ENCODE measurements around the gene TRIM33.

DNA sequence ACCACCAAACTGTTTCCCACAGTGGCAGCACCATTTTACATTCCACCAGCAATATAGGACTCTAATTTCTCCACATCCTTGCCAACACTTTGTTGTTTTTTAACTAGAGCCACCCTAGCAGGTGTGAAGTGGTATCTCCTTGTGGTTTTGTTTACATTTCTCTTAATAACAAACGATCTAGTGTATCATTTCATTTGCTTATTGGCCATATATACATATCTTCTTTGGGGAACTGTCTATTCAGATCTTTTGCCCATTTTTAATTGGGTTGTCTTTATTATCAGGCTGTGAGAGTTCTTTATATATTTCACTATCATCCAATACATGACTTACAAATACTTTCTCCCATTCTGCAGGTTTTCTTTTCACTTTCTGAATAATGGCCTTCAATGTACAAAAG lies 18.0 kb downstream of the TRIM33 start:
- TF ChIP-seq, protein P1, sequence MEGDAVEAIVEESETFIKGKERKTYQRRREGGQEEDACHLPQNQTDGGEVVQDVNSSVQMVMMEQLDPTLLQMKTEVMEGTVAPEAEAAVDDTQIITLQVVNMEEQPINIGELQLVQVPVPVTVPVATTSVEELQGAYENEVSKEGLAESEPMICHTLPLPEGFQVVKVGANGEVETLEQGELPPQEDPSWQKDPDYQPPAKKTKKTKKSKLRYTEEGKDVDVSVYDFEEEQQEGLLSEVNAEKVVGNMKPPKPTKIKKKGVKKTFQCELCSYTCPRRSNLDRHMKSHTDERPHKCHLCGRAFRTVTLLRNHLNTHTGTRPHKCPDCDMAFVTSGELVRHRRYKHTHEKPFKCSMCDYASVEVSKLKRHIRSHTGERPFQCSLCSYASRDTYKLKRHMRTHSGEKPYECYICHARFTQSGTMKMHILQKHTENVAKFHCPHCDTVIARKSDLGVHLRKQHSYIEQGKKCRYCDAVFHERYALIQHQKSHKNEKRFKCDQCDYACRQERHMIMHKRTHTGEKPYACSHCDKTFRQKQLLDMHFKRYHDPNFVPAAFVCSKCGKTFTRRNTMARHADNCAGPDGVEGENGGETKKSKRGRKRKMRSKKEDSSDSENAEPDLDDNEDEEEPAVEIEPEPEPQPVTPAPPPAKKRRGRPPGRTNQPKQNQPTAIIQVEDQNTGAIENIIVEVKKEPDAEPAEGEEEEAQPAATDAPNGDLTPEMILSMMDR (IDR thresholded peaks at IDR 0.05; ENCODE audit: low read length): no peak
- no peak for TF ChIP-seq EZH2 (IDR thresholded peaks at IDR 0.05; ENCODE audit: borderline replicate concordance, low read length)
